Urinary bladder (tissue), 4 donors: Measurements from ENCODE around the gene RABGAP1L. TPM values are rescaled to one million over a fixed set of nuclear protein-coding genes. Genes with fewer than 3 reads are reported as not detected.
"Not testable (repeated sequence)": the region's sequence is repeated elsewhere in the genome, so short reads cannot be mapped to it uniquely, and the experiment has no call there.

Experiments
- DNase-seq: peaks from one replicate; pipeline ENCODE4 v3.0.0-alpha.2; 2015; ENCODE audit errors: extremely low spot score
- H3K27ac ChIP-seq: one replicate; pipeline ENCODE4 v1.5.1; 2013; ENCODE audit warnings: low read depth, mild to moderate bottlenecking, moderate library complexity
- H3K36me3 ChIP-seq: one replicate; pipeline ENCODE4 v1.6.1; 2013; ENCODE audit warnings: mild to moderate bottlenecking, moderate library complexity; ENCODE audit not compliant: insufficient read depth
- H3K4me1 ChIP-seq: one replicate; pipeline ENCODE4 v1.6.1; 2013; ENCODE audit warnings: mild to moderate bottlenecking, moderate library complexity; ENCODE audit not compliant: insufficient read depth
- H3K4me3 ChIP-seq: one replicate; pipeline ENCODE4 v1.5.1; 2013; ENCODE audit warnings: low read depth, low read length
- WGBS: extraction: QIAGEN DNeasy Blood & Tissue Kit; methylation state at CpG from one replicate; pipeline ENCODE4 v1.1.7; 2013; 5-methylcytosine and 5-hydroxymethylcytosine counted together
- polyA plus RNA-seq: library from polyadenylated mRNA; stranded (reverse); fragments of 200-250 nt; gene quantifications from one replicate; pipeline ENCODE4 v1.2.3, GENCODE V29; 2013
- total RNA-seq: library from RNA; depleted of rRNA; stranded (reverse); fragments of >200 nt; gene quantifications from one replicate; pipeline ENCODE4 v1.2.3, GENCODE V29; 2014
- donor health status: healthy with polysubstance abuse.
- donor health status: healthy.

The RABGAP1L gene
- total and polyA plus RNA-seq, 2 donors: 14.5 to 102 TPM

DNA sequence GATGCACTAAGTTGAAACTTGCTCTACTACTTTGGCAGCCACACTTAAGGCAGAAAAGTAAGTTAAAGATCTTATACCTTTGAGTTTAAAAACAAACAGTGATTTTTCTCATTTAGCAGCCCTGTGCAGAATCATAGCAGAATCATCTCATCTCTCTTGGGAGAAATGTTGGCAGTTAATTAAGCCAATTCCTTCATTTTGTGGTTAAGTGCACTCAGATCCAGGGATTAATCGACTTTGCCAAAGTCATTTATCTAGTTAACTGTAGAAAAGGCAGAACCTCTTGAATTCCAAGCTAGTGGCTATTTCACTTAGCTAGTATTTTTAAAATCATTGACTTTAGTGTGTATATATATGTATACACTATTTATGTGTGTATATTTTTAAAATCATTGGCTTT is 413.5 kb downstream of the RABGAP1L start:
- no peaks in the 10 kb centered on the region for H3K4me1 ChIP-seq
- no peak overlapping the region for H3K27ac ChIP-seq
- no peak overlapping the region for H3K4me3 ChIP-seq
- WGBS: 85% methylated on average over 1 of the region's 1 CpG
- no peak for DNase-seq
- H3K36me3 ChIP-seq: no peaks in the 10 kb centered on the region

- not testable (repeated sequence) for DNase-seq, H3K36me3 ChIP-seq, H3K4me3 ChIP-seq, H3K4me1 ChIP-seq, H3K27ac ChIP-seq
- 93% methylated on average over 6 of the region's 6 CpGs for WGBS
Observed at GRCh38 chr1:174576120-174576519, 416.8 kb downstream of the RABGAP1L start.

GRCh38 chr1:174577681-174578080 is 418.4 kb downstream of the RABGAP1L start:
- no peak for DNase-seq
- H3K4me1 ChIP-seq: no peaks in the 10 kb centered on the region
- no peak overlapping the region for H3K4me3 ChIP-seq
- no peak overlapping the region for H3K27ac ChIP-seq
- H3K36me3 ChIP-seq: no peaks in the 10 kb centered on the region

- Histone ChIP-seq H3K4me3 (no peak overlapping the region), H3K27ac (no peak overlapping the region), H3K36me3 (no peaks in the 10 kb centered on the region), H3K4me1 (no peaks in the 10 kb centered on the region)
- WGBS: 77% methylated on average over 3 of the region's 3 CpGs
- DNase-seq: no peak
Observed at GRCh38 chr1:174580801-174581200, 421.5 kb downstream of the RABGAP1L start.

DNA sequence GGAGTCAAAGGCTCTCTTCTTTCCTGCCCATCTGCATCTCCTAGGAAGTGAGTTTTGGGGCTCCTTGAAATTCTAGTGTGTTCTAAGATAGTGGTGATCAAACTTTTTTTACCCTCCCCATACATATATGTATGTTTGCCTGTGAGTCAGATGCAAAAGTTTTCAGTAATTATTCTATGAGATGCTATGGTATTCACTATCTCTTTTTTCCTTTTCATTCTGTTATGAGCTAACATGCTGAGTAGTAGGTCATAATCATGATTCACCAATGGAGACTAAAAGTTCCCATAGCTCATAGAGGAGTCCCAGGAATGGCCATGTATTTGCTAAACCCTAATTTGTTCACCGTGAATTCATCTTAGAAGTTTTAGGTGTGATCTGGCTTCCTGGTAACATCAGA is 424.0 kb downstream of the RABGAP1L start:
- H3K27ac ChIP-seq: no peak overlapping the region
- H3K36me3 ChIP-seq: no peaks in the 10 kb centered on the region
- H3K4me3 ChIP-seq: no peak overlapping the region
- 93% methylated on average over 1 of the region's 1 CpG for WGBS
- no peaks in the 10 kb centered on the region for H3K4me1 ChIP-seq
- no peak for DNase-seq

DNA sequence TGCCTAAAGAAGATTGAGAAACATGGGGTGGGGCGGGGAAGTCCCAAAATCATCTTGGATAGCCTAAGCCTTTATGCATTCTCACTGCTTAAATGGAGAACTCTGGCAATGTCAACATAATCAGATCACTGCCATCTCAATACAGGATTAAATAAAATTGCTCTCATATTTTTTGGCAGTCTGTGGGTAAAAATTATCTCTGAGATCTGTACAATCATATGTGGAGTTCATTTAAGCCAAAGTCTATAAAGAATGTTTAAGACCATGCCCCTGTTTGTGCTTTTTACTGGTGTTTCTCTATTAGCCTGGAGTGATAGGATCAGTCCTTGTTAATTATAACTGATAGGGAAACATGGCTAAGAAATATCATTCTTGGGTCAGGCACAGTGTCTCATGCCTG is 424.8 kb downstream of the RABGAP1L start:
- Histone ChIP-seq H3K4me1 (no peaks in the 10 kb centered on the region), H3K27ac (no peak overlapping the region), H3K36me3 (no peaks in the 10 kb centered on the region), H3K4me3 (no peak overlapping the region)
- no peak for DNase-seq
- 95% methylated on average over 1 of the region's 1 CpG for WGBS

DNA sequence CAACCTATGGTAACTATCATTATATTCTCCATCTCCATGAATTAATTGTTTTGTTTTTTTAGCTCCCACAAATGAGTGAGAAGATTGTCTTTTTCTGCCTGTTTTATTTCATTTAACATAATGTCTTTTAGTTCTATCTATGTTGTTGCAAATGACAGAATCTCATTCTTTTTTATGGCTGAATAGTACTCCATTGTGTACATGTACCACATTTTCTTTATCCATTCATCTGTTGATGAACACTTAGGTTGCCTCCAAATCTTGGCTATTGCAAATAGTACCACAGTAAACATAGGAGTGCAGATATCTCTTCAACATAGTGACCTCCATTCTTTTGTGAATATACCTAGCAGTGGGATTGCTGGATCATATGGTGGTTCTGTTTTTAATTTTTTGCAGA is 429.3 kb downstream of the RABGAP1L start:
- not testable (repeated sequence) for H3K4me1 ChIP-seq, H3K4me3 ChIP-seq, DNase-seq, H3K27ac ChIP-seq, H3K36me3 ChIP-seq

DNA sequence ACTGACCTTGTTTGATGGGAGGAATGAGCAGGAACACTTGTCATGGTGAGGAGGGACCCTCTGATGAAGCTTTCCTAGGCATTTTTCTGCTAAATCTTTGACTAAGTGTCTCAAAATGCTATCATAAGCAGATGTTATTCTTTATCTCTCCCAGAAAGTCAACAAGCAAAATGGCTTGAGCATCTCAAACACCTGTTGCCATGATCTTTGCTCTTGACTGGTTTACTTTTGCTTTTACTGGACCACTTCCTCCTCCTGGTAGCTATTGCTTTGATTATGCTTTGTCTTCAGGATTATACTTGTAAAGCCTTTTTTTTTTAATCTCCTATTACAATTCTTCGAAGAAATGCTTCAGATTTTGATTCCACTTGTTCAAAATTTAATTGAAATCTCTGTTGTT is 445.9 kb downstream of the RABGAP1L start:
- no peaks in the 10 kb centered on the region for H3K4me1 ChIP-seq
- H3K27ac ChIP-seq: no peak overlapping the region
- no peak for DNase-seq
- WGBS: 89% methylated on average over 1 of the region's 1 CpG
- H3K36me3 ChIP-seq: no peaks in the 10 kb centered on the region
- H3K4me3 ChIP-seq: no peak overlapping the region

DNA sequence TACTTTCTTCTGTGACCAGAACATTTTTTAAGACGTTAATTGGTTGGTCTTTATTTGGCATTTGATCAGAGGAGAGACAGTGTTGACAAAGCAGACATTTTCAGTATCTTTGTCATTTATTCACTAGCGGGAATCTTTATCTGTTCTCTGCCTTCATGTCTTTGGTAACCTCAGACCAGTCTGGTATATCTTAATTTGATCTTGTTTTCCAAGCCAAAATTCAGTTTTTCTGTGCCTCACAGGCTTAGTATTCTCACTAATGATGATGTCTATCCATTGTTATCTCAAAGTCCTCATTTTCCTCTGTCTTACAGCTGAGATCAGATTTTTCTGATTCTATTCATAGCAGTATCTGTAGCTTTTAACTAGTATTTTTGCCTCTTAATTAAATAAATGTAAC is 447.2 kb downstream of the RABGAP1L start:
- no peaks in the 10 kb centered on the region for H3K36me3 ChIP-seq
- no peak for DNase-seq
- no peaks in the 10 kb centered on the region for H3K4me1 ChIP-seq
- 75% methylated on average over 2 of the region's 2 CpGs for WGBS
- H3K4me3 ChIP-seq: no peak overlapping the region
- no peak overlapping the region for H3K27ac ChIP-seq

- DNase-seq, H3K4me1 ChIP-seq, H3K27ac ChIP-seq, H3K4me3 ChIP-seq, H3K36me3 ChIP-seq: not testable (repeated sequence)
- 97% methylated on average over 12 of the region's 12 CpGs for WGBS
Observed at GRCh38 chr1:174617905-174618304, 458.6 kb downstream of the RABGAP1L start.

GRCh38 chr1:174623324-174624035 is 464.2 kb downstream of the RABGAP1L start:
- no peak for DNase-seq
- 69% methylated on average over 2 of the region's 2 CpGs for WGBS

GRCh38 chr1:174626031-174627025 is 467.0 kb downstream of the RABGAP1L start:
- 88% methylated on average over 6 of the region's 6 CpGs for WGBS
- H3K36me3 ChIP-seq: no peaks in the 10 kb centered on the region
- no peak for DNase-seq
- no peaks in the 10 kb centered on the region for H3K4me1 ChIP-seq
- H3K4me3 ChIP-seq: no peak overlapping the region
- H3K27ac ChIP-seq: no peak overlapping the region

More at GRCh38 chr1:174623324-174624035, 464.2 kb downstream of the RABGAP1L start:
- H3K36me3 ChIP-seq: no peaks in the 10 kb centered on the region
- no peak overlapping the region for H3K27ac ChIP-seq
- H3K4me1 ChIP-seq: no peaks in the 10 kb centered on the region
- no peak overlapping the region for H3K4me3 ChIP-seq

- 97% methylated on average over 4 of the region's 4 CpGs for WGBS
Observed at GRCh38 chr1:174637487-174637886, 478.2 kb downstream of the RABGAP1L start.

DNA sequence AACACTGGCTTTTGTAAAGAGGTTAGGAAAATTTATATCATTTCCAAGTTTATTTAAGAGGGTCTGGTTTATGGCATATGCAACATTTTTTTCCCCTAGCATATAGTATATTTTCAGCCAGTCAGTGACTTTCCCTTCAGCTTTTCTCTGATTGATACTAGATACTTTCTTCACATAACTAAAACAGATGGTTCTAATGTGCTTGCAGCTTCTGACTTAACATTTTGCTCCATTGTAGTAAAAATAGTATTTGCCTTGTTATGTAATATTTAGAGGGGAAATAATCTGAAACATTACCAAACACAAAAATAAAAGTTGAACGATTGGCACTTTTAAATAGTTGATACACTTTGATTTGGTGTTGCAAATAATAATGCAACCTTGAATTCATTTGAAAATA is 480.1 kb downstream of the RABGAP1L start:
- no peaks in the 10 kb centered on the region for H3K36me3 ChIP-seq
- no peaks in the 10 kb centered on the region for H3K4me1 ChIP-seq
- H3K27ac ChIP-seq: no peak overlapping the region
- no peak overlapping the region for H3K4me3 ChIP-seq
- DNase-seq: no peak
- 65% methylated on average over 1 of the region's 1 CpG for WGBS

More at GRCh38 chr1:174637487-174637886, 478.2 kb downstream of the RABGAP1L start:
- H3K27ac ChIP-seq: no peak overlapping the region
- H3K4me1 ChIP-seq: no peaks in the 10 kb centered on the region
- H3K4me3 ChIP-seq: no peak overlapping the region
- no peaks in the 10 kb centered on the region for H3K36me3 ChIP-seq
- no peak for DNase-seq
